Hair follicle dermal papilla cell (primary cell): ENCODE data around the gene PHC1. TPM values are rescaled to one million over a fixed set of nuclear protein-coding genes. Genes with fewer than 3 reads are reported as not detected.

Source experiments
- total RNA-seq: library from RNA; depleted of rRNA; stranded (reverse); fragments of >200 nt; gene quantifications from 2 replicates; pipeline ENCODE4 v1.2.3, GENCODE V29; 2012

PHC1 gene
- total RNA-seq = 23.4 and 24.5 TPM in 2 replicates

DNA sequence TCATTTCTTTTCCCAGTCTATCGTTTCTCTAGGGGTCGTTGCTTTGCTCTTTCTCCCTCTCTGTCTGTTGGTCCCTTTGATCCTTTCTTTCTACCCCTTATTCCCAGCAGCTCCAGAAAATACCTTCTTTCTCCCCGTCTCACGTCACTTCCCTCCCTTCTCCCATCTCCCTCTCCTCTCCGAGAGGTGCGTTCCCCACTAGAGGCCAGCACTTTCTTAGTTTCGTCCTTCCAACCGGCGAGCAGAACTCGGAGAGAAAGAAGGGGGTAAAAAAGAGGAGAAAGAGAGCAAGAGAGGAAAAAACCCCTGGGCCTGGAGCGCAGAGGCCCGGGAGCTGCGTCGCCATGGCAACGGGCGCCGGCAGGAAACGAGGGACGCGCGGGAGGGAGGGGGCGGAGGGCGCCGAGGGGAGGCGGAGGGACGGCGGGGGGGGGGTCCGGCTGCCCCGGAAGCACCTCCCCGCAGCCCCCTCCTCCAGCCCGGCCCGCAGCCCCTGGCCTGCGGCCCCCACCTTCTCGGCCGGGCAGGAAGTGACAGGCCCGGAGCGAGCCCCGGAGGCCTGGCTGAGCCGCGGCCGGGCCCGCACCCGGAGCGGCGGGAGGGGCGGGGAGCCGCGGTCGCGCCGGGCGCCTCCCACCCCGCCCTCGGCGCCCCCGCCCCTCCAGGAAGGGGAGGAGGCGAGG, at the start of gene PHC1:
Gene PHC1, plus strand, starts transcription at position 477 of the 683 bp plus-strand sequence. CDS start 3,169 bp downstream, outside the sequence.

DNA sequence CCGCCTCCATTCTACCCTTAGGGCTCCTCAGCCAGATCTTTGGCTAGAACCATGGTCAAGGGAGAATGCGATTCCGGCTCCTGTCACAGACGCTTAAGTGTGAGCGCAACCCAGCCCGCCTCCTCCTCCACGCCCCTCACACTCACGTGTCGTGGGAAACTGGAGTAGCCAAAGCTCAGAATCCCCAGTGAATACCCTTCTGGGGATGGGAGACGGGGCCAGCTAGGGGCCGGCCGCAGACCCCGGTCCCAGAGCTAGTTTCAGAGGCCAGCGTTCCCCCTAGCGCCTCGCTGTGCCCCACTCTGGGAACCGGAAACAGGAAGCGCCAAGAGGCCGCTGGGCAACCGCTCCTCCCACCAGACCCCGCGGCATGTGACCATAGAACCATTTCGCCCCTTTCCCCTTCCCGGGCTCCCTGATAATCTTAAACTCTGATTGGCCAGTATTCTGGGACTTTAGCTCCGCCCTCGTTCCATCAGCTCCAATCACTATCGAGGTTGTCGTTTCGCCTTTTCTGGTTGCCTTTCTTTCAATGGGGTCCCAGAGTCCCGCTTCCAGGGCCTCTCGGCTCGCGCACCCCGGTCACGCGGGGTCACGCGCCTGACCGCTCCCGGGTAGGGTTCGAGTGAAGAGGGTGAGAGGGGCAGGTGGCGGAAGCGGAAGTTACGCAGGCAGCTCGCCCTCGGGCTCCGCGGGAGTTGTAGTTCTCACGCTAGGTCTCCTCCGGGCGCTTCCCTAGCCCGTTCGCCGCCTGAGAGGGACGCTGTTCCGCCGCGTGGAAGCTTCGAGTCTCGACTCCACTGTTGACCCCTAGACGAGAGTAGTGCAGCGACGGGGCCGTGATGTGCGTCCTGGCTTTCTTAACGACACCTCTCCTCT, 35.3 kb downstream of the PHC1 start, which contains the start of gene M6PR:
Gene M6PR, minus strand, starts transcription at position 304 of the 879 bp plus-strand sequence. CDS start 3,241 bp downstream, outside the sequence.

DNA sequence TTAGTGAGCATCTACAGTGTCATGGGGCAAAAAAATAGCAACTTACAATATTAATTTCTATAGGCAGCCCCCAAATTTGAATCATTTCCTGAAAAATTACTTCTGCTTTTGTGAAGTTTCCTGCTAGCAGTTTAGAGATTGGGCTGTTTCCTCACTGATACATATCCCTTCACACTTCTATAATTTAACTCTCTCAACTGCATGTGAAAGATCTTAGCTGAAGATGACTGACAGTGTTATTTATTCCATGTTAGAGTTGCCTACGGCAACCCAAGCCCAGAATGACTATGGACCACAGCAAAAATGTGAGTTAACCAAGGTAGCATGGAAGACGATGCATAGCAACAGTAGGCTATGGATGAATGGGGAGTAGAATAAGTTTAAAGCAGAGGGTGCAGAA, 75.1 kb downstream of the PHC1 start, which contains the start of gene KLRG1:
Gene KLRG1, plus strand, starts transcription at position 134 of the 400 bp plus-strand sequence. Its CDS starts 90 bp downstream, at position 224.

Other genes with a start within 250 kb of the PHC1 start
- gene RIMKLB, start 216.5 kb upstream of the PHC1 start, total RNA-seq = 34.5 and 35.9 TPM in 2 replicates
- gene A2ML1, start 91.9 kb upstream of the PHC1 start, total RNA-seq = under 0.01 TPM in 1 of 2 replicates, not detected in the other
- 86.8 and 87.3 TPM in 2 replicates for gene M6PR, start 35.1 kb downstream of the PHC1 start, total RNA-seq
- 0.61 and 1.1 TPM in 2 replicates for gene KLRG1, start 75.0 kb downstream of the PHC1 start, total RNA-seq
- 4.6 and 10.2 TPM in 2 replicates for gene A2M, start 201.4 kb downstream of the PHC1 start, total RNA-seq